ENCODE data around the gene ZBTB49.
A peak's percentile ranks its signal among the peaks of the same experiment; 100 is the strongest.

ZBTB49 gene

GRCh38 chr4:4339504-4340085 is 49.5 kb downstream of the ZBTB49 start:
- H3K36me3 ChIP-seq (ENCODE audit: control insufficient read depth in 2 of 2, insufficient read depth in 1 of 2, low read length in 2 of 2), result no peaks in the 10 kb centered on the region
- TF ChIP-seq, protein P1, sequence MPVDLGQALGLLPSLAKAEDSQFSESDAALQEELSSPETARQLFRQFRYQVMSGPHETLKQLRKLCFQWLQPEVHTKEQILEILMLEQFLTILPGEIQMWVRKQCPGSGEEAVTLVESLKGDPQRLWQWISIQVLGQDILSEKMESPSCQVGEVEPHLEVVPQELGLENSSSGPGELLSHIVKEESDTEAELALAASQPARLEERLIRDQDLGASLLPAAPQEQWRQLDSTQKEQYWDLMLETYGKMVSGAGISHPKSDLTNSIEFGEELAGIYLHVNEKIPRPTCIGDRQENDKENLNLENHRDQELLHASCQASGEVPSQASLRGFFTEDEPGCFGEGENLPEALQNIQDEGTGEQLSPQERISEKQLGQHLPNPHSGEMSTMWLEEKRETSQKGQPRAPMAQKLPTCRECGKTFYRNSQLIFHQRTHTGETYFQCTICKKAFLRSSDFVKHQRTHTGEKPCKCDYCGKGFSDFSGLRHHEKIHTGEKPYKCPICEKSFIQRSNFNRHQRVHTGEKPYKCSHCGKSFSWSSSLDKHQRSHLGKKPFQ (tag by site-specific recombination; IDR thresholded peaks at IDR 0.05), result no peak
- TF ChIP-seq SP3 (tag by site-specific recombination; IDR thresholded peaks at IDR 0.05) (no peak), SP2 (tag by site-specific recombination; IDR thresholded peaks at IDR 0.05) (no peak), TCF7L2 (IDR thresholded peaks at IDR 0.05; ENCODE audit: borderline replicate concordance, low read depth, low read length) (no peak), ZNF654 (tag by site-specific recombination; IDR thresholded peaks at IDR 0.05; ENCODE audit: low read depth) (no peak), ZNF585B (tag by site-specific recombination; IDR thresholded peaks at IDR 0.05) (no peak), ZNF571 (tag by site-specific recombination; IDR thresholded peaks at IDR 0.05) (no peak), ZNF660 (tag by site-specific recombination; IDR thresholded peaks at IDR 0.05) (no peak), ZNF140 (tag by site-specific recombination; IDR thresholded peaks at IDR 0.05) (no peak), ZNF776 (tag by site-specific recombination; IDR thresholded peaks at IDR 0.05; ENCODE audit: borderline replicate concordance) (no peak), EGR2 (tag by site-specific recombination; IDR thresholded peaks at IDR 0.05; ENCODE audit: low read depth) (no peak), ZNF221 (tag by site-specific recombination; IDR thresholded peaks at IDR 0.05; ENCODE audit: borderline replicate concordance) (no peak), CTCF (tag by site-specific recombination; IDR thresholded peaks at IDR 0.05) (no peak)
- TF ChIP-seq, protein P2, sequence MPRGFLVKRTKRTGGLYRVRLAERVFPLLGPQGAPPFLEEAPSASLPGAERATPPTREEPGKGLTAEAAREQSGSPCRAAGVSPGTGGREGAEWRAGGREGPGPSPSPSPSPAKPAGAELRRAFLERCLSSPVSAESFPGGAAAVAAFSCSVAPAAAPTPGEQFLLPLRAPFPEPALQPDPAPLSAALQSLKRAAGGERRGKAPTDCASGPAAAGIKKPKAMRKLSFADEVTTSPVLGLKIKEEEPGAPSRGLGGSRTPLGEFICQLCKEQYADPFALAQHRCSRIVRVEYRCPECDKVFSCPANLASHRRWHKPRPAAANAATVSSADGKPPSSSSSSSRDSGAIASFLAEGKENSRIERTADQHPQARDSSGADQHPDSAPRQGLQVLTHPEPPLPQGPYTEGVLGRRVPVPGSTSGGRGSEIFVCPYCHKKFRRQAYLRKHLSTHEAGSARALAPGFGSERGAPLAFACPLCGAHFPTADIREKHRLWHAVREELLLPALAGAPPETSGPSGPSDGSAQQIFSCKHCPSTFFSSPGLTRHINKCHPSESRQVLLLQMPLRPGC (tag by site-specific recombination; IDR thresholded peaks at IDR 0.05), result no peak
- H3K4me1 ChIP-seq (ENCODE audit: control insufficient read depth, insufficient read depth, low read length), result no peaks in the 10 kb centered on the region
- no peak overlapping the region for H3K27ac ChIP-seq (ENCODE audit: extremely low read depth, low read depth, low read length)
- CTCF ChIA-PET, result interaction anchor here (0.6 kb wide), 1 partner anchor 63 kb away, joined by 3 read pairs; no protein-coding TSS in a partner anchor
- H3K4me3 ChIP-seq (ENCODE audit: low read depth, low read length), result no peak overlapping the region
- no peaks in the 10 kb centered on the region for H3K9me3 ChIP-seq (ENCODE audit: control insufficient read depth, insufficient read depth, low read depth, low read length)
- POLR2A ChIA-PET, result interaction anchor here (1.0 kb wide), 1 partner anchor 50 kb away, joined by 3 read pairs; the partner anchor contains the start of genes LYAR and ZBTB49

- Histone ChIP-seq H3K4me1 (ENCODE audit: control insufficient read depth, insufficient read depth, low read length) (no peaks in the 10 kb centered on the region), H3K36me3 (ENCODE audit: control insufficient read depth in 2 of 2, insufficient read depth in 1 of 2, low read length in 2 of 2) (no peaks in the 10 kb centered on the region), H3K27ac (ENCODE audit: extremely low read depth, low read depth, low read length) (no peak overlapping the region), H3K4me3 (ENCODE audit: low read depth, low read length) (no peak overlapping the region), H3K9me3 (ENCODE audit: control insufficient read depth, insufficient read depth, low read depth, low read length) (no peaks in the 10 kb centered on the region)
- POLR2A ChIA-PET, result no interaction called here
- CTCF ChIA-PET, result interaction anchor here (1.4 kb wide), 1 partner anchor 82 kb away, joined by 3 read pairs; no protein-coding TSS in a partner anchor
- TF ChIP-seq, protein P3, sequence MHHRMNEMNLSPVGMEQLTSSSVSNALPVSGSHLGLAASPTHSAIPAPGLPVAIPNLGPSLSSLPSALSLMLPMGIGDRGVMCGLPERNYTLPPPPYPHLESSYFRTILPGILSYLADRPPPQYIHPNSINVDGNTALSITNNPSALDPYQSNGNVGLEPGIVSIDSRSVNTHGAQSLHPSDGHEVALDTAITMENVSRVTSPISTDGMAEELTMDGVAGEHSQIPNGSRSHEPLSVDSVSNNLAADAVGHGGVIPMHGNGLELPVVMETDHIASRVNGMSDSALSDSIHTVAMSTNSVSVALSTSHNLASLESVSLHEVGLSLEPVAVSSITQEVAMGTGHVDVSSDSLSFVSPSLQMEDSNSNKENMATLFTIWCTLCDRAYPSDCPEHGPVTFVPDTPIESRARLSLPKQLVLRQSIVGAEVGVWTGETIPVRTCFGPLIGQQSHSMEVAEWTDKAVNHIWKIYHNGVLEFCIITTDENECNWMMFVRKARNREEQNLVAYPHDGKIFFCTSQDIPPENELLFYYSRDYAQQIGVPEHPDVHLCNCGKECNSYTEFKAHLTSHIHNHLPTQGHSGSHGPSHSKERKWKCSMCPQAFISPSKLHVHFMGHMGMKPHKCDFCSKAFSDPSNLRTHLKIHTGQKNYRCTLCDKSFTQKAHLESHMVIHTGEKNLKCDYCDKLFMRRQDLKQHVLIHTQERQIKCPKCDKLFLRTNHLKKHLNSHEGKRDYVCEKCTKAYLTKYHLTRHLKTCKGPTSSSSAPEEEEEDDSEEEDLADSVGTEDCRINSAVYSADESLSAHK (tag by site-specific recombination; IDR thresholded peaks at IDR 0.05), result no peak
- TF ChIP-seq ZNF335 (tag by site-specific recombination; conservative IDR thresholded peaks at IDR 0.05), result 0 out of 2 replicates have a peak, but pooled peaks have one; percentile 15
- no peak for TF ChIP-seq SALL2 (tag by site-specific recombination; IDR thresholded peaks at IDR 0.05; ENCODE audit: borderline replicate concordance)
- 0 out of 2 replicates have a peak, but pooled peaks have one; percentile 17 for TF ChIP-seq ZNF121 (tag by site-specific recombination; IDR thresholded peaks at IDR 0.05)
Measured at GRCh38 chr4:4341861-4342650, 52.0 kb downstream of the ZBTB49 start.
